ENCODE data around the gene REXO4. TPM values are rescaled to one million over a fixed set of nuclear protein-coding genes. Genes with fewer than 3 reads are reported as not detected.

Gene REXO4
- polyA plus RNA-seq, 1 of the 3 experiments (the other 2 are of a cell fraction) = 37.3 TPM

GRCh38 chr9:133383438-133383837 is 34.4 kb downstream of the REXO4 start:
- Histone ChIP-seq H3K27ac (ENCODE audit: low read depth in 2 of 2, low read length in 1 of 2) (no peak overlapping the region), H3K27me3 (ENCODE audit: insufficient read depth) (no peaks in the 10 kb centered on the region), H3K79me2 (ENCODE audit: insufficient read depth) (no peaks in the 10 kb centered on the region), H3K9me3 (no peaks in the 10 kb centered on the region), H3K4me3 (ENCODE audit: low read depth in 2 of 2, low read length in 1 of 2) (no peak overlapping the region), H3K4me1 (ENCODE audit: control insufficient read depth in 1 of 2, insufficient read depth in 2 of 2, low read depth in 1 of 2, low read length in 1 of 2) (no peaks in the 10 kb centered on the region), H4K20me1 (ENCODE audit: insufficient read depth) (no peaks in the 10 kb centered on the region), H3K36me3 (replicated peaks in 1 of 2; ENCODE audit: control insufficient read depth in 1 of 2, insufficient read depth in 2 of 2, low read length in 1 of 2) (no peaks in the 10 kb centered on the region), H2AFZ (ENCODE audit: low read depth) (no peak overlapping the region), H3K9ac (no peak overlapping the region), H3K9me2 (no peaks in the 10 kb centered on the region), H3K4me2 (no peak overlapping the region), H3F3A (replicated peaks; ENCODE audit: insufficient read depth) (no peaks in the 10 kb centered on the region)
- CTCF ChIA-PET = interaction anchor here (1.2 kb wide), 1 partner anchor 101 kb away, joined by 6 read pairs; no protein-coding TSS in a partner anchor
- no peak for DNase-seq
- POLR2A ChIA-PET = no interaction called here
- TF ChIP-seq MAX (IDR thresholded peaks at IDR 0.05; ENCODE audit: low read depth) = no peak
- no peak for TF ChIP-seq NFIC (IDR thresholded peaks at IDR 0.05; ENCODE audit: borderline replicate concordance)
- TF ChIP-seq USF2 (IDR thresholded peaks at IDR 0.05; ENCODE audit: borderline replicate concordance, low read depth, low read length) = no peak
- no peak for TF ChIP-seq RXRA (IDR thresholded peaks at IDR 0.05; ENCODE audit: borderline replicate concordance, low read depth)
- TF ChIP-seq NRF1 (IDR thresholded peaks at IDR 0.05; ENCODE audit: low read depth, low read length) = no peak
- TF ChIP-seq EP300 (IDR thresholded peaks at IDR 0.05; ENCODE audit: borderline replicate concordance in 1 of 2, low read depth in 1 of 2, low read length in 1 of 2) = no peak
- no peak for TF ChIP-seq POLR2AphosphoS5 (IDR thresholded peaks at IDR 0.05; ENCODE audit: low read depth, low read length)
- no peak for TF ChIP-seq MEF2A (IDR thresholded peaks at IDR 0.05; ENCODE audit: borderline replicate concordance, low read depth)
- TF ChIP-seq RCOR1 (IDR thresholded peaks at IDR 0.05; ENCODE audit: low read length) = no peak
- no peak for TF ChIP-seq SIN3A (IDR thresholded peaks at IDR 0.05; ENCODE audit: borderline replicate concordance, low read depth, low read length)
- TF ChIP-seq TCF12 (IDR thresholded peaks at IDR 0.05) = no peak
- no peak for TF ChIP-seq ELF1 (IDR thresholded peaks at IDR 0.05)
- no peak for TF ChIP-seq USF1 (IDR thresholded peaks at IDR 0.05; ENCODE audit: borderline replicate concordance, low read depth)
- no peak for TF ChIP-seq JUND (IDR thresholded peaks at IDR 0.05)
- TF ChIP-seq RFX5 (IDR thresholded peaks at IDR 0.05; ENCODE audit: low read length) = no peak
- TF ChIP-seq IRF3 (IDR thresholded peaks at IDR 0.05; ENCODE audit: low read depth, low read length) = no peak
- no peak for TF ChIP-seq PBX3 (IDR thresholded peaks at IDR 0.05)
- TF ChIP-seq EZH2phosphoT487 (IDR thresholded peaks at IDR 0.05; ENCODE audit: borderline replicate concordance, low read depth) = no peak
- TF ChIP-seq REST (IDR thresholded peaks at IDR 0.05; ENCODE audit: low read depth, low read length) = no peak
- TF ChIP-seq SMC3 (IDR thresholded peaks at IDR 0.05; ENCODE audit: low read depth, low read length) = no peak
- WGBS (ENCODE audit: low lambda C conversion rate) = 96% methylated on average over 3 of the region's 3 CpGs
